ENCODE data around the gene MAP2K4.

MAP2K4 gene

DNA sequence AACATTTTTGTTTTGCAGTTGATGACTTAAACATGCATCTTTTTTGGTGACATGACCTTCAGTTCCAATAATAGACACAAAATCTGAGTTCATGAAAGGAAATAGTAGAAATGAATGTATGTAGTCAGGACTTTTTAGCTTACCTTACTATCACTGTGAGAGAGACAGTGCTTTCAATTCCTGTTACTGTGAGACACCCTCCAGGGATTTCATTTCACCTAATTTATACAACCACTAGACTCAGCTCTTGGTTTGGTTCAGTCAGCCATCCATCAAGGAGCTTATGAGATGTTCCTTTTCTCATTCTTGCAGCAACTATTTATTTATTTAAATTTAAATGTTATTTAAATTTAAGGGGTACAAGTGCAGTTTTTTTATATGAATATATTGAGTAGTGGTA, 77.9 kb downstream of the MAP2K4 start:
- ATAC-seq (ENCODE audit: low read depth) (no peak), DNase-seq (ENCODE audit: low spot score) (no peak)
- no peaks in the 10 kb centered on the region for H3K27me3 ChIP-seq (ENCODE audit: insufficient read depth, poor library complexity, severe bottlenecking)
- H3K4me1 ChIP-seq (ENCODE audit: insufficient read depth, poor library complexity, severe bottlenecking) = no peaks in the 10 kb centered on the region
- H3K36me3 ChIP-seq (ENCODE audit: low read depth) = peaks cover 28% of the 10 kb centered on the region
- TF ChIP-seq CTCF (IDR thresholded peaks at IDR 0.05; ENCODE audit: poor library complexity, severe bottlenecking) = no peak
- H3K27ac ChIP-seq (ENCODE audit: poor library complexity, severe bottlenecking) = no peak overlapping the region
- no peaks in the 10 kb centered on the region for H3K9me3 ChIP-seq (ENCODE audit: severe bottlenecking)
- H3K4me3 ChIP-seq (ENCODE audit: severe bottlenecking) = no peak overlapping the region

DNA sequence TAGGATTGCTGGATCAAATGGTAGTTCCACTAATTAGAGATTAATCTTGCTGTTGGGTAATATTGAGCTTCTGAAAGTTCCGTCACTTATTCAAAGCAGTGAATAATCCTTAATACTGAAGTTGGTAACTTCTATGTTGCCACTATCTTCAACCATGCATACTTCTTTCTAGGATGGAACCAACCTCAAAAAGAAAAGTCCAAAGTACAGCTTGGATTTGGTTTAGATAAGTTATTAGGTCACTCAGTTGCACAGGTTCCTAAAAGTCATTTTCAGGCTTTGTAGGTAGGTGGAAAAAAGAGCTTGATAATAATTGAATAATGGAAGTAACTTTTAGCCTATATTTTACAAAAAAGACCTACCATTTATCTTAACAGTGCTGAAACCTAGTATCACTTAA, 78.7 kb downstream of the MAP2K4 start:
- H3K9me3 ChIP-seq (ENCODE audit: severe bottlenecking) = no peaks in the 10 kb centered on the region
- no peaks in the 10 kb centered on the region for H3K4me1 ChIP-seq (ENCODE audit: insufficient read depth, poor library complexity, severe bottlenecking)
- no peaks in the 10 kb centered on the region for H3K27me3 ChIP-seq (ENCODE audit: insufficient read depth, poor library complexity, severe bottlenecking)
- peaks cover 28% of the 10 kb centered on the region for H3K36me3 ChIP-seq (ENCODE audit: low read depth)
- TF ChIP-seq CTCF (IDR thresholded peaks at IDR 0.05; ENCODE audit: poor library complexity, severe bottlenecking) = no peak
- DNase-seq (ENCODE audit: low spot score) (no peak), ATAC-seq (ENCODE audit: low read depth) (no peak)
- no peak overlapping the region for H3K27ac ChIP-seq (ENCODE audit: poor library complexity, severe bottlenecking)
- H3K4me3 ChIP-seq (ENCODE audit: severe bottlenecking) = no peak overlapping the region

DNA sequence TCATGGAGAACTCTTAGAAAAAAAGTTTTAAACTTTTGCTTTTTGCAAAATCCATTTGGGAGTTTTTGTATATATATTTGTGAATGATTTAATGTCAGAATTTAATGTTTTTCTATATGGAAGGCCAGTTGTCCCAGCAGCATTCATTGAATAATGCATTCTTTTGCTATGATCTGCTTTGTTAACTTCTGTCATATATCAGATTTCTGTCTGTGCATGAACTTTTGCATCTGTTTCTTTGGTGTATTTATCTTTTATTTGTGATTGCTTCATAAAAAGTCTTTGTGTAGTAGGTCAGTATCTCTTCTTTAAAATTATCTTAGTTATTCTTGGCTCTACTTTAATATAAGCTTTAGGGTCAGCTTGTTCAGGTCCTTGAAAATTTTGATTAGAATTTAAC, 84.2 kb downstream of the MAP2K4 start:
- H3K27me3 ChIP-seq (ENCODE audit: insufficient read depth, poor library complexity, severe bottlenecking) = no peaks in the 10 kb centered on the region
- DNase-seq (ENCODE audit: low spot score) (no peak), ATAC-seq (ENCODE audit: low read depth) (no peak)
- peaks cover 18% of the 10 kb centered on the region for H3K4me1 ChIP-seq (ENCODE audit: insufficient read depth, poor library complexity, severe bottlenecking)
- no peak overlapping the region for H3K27ac ChIP-seq (ENCODE audit: poor library complexity, severe bottlenecking)
- H3K9me3 ChIP-seq (ENCODE audit: severe bottlenecking) = no peaks in the 10 kb centered on the region
- no peak for TF ChIP-seq CTCF (IDR thresholded peaks at IDR 0.05; ENCODE audit: poor library complexity, severe bottlenecking)
- H3K4me3 ChIP-seq (ENCODE audit: severe bottlenecking) = no peak overlapping the region
- H3K36me3 ChIP-seq (ENCODE audit: low read depth) = peaks cover 13% of the 10 kb centered on the region

GRCh38 chr17:12107905-12108304, 87.2 kb downstream of the MAP2K4 start:
- ATAC-seq (ENCODE audit: low read depth) = peak; percentile 42; the same call in 1 of the 3 replicates
- H3K9me3 ChIP-seq (ENCODE audit: severe bottlenecking) = no peaks in the 10 kb centered on the region
- no peak for TF ChIP-seq CTCF (IDR thresholded peaks at IDR 0.05; ENCODE audit: poor library complexity, severe bottlenecking)
- peaks cover 22% of the 10 kb centered on the region for H3K36me3 ChIP-seq (ENCODE audit: low read depth)
- H3K4me1 ChIP-seq (ENCODE audit: insufficient read depth, poor library complexity, severe bottlenecking) = peaks cover 18% of the 10 kb centered on the region
- no peaks in the 10 kb centered on the region for H3K27me3 ChIP-seq (ENCODE audit: insufficient read depth, poor library complexity, severe bottlenecking)
- no peak overlapping the region for H3K27ac ChIP-seq (ENCODE audit: poor library complexity, severe bottlenecking)
- no peak for DNase-seq (ENCODE audit: low spot score)
- no peak overlapping the region for H3K4me3 ChIP-seq (ENCODE audit: severe bottlenecking)

DNA sequence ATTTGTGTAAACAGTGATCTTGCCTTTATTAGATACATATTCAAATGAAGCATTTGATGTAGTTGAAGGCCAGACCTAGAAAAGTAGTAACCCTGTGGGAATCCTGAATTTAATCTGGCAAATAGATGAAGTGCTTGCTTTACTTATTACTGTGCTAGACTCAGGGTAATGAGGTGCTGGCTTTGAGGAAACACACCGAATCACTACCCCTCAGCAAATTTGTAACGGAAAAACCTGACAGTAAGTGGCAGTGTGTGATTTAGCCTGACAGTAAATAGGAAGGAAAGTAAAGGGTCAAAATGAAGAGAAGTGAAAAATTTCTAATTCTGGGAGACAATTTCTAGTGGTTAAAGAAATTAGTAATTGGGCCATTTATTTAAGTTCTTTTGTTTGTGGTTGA, 90.2 kb downstream of the MAP2K4 start:
- no peaks in the 10 kb centered on the region for H3K9me3 ChIP-seq (ENCODE audit: severe bottlenecking)
- TF ChIP-seq CTCF (IDR thresholded peaks at IDR 0.05; ENCODE audit: poor library complexity, severe bottlenecking) = no peak
- no peak overlapping the region for H3K4me3 ChIP-seq (ENCODE audit: severe bottlenecking)
- H3K36me3 ChIP-seq (ENCODE audit: low read depth) = peaks cover 45% of the 10 kb centered on the region
- ATAC-seq (ENCODE audit: low read depth) (no peak), DNase-seq (ENCODE audit: low spot score) (no peak)
- H3K27me3 ChIP-seq (ENCODE audit: insufficient read depth, poor library complexity, severe bottlenecking) = no peaks in the 10 kb centered on the region
- peaks cover 16% of the 10 kb centered on the region for H3K4me1 ChIP-seq (ENCODE audit: insufficient read depth, poor library complexity, severe bottlenecking)
- H3K27ac ChIP-seq (ENCODE audit: poor library complexity, severe bottlenecking) = no peak overlapping the region

All from RWPE2 (cell line).